Tibial nerve (tissue), 4 donors: ENCODE data around the gene UNC93A. TPM values are rescaled to one million over a fixed set of nuclear protein-coding genes. Genes with fewer than 3 reads are reported as not detected.

Experiments
- DNase-seq, 2 donors: peaks; one replicate each; pipeline ENCODE4 v3.0.0-alpha.2; 2019; ENCODE audit warnings: low spot score in 2 of 2
- H3K27ac ChIP-seq, 4 donors: fragments of 200-600 bp; sonication (generic) in 3 of 4; one replicate each; pipeline ENCODE4 v1.5.1; 2017 to 2019; ENCODE audit warnings: mild to moderate bottlenecking in 1 of 4
- H3K27me3 ChIP-seq, 2 donors: fragments of 200-600 bp; sonication (generic) in 1 of 2; one replicate each; pipeline versions ENCODE4 v1.5.1 to v1.6.0; 2017 to 2019
- H3K36me3 ChIP-seq, 3 donors: fragments of 200-600 bp; sonication (generic); one replicate each; pipeline ENCODE4 v1.5.1; 2018 to 2019
- H3K4me1 ChIP-seq, 4 donors: fragments of 200-600 bp; sonication (generic) in 3 of 4; one replicate each; pipeline ENCODE4 v1.5.1; 2017 to 2019
- H3K4me3 ChIP-seq, 4 donors: fragments of 200-600 bp; sonication (generic) in 3 of 4; one replicate each; pipeline ENCODE4 v1.5.1; 2017 to 2019; ENCODE audit warnings: mild to moderate bottlenecking in 1 of 4, moderate library complexity in 1 of 4
- H3K9me3 ChIP-seq, 4 donors: fragments of 200-600 bp; sonication (generic) in 3 of 4; one replicate each; pipeline ENCODE4 v1.5.1; 2017 to 2019
- CTCF ChIP-seq, 5 experiments: fragments of 200-600 bp in 3 of 5; fragments of 450-650 bp in 2 of 5; sonication (generic) in 3 of 5; IDR thresholded peaks; one replicate each; pipeline ENCODE4 v1.5.1; 2016 to 2019; ENCODE audit warnings: antibody characterized with exemption in 5 of 5, mild to moderate bottlenecking in 3 of 5, moderate library complexity in 2 of 5
- EP300 ChIP-seq, 2 donors: sonication (generic); formaldehyde crosslinking; IDR thresholded peaks; one replicate each; pipeline ENCODE4 v1.6.1; 2017; ENCODE audit warnings: antibody characterized with exemption in 2 of 2, mild to moderate bottlenecking in 1 of 2
- POLR2A ChIP-seq, 2 donors: fragments of 450-650 bp; IDR thresholded peaks; one replicate each; pipeline ENCODE4 v1.6.1; 2017; ENCODE audit warnings: antibody characterized with exemption in 2 of 2, mild to moderate bottlenecking in 2 of 2, moderate library complexity in 2 of 2
- WGBS, 2 donors: methylation state at CpG; one replicate each; pipeline ENCODE4 v1.1.5; 2018; 5-methylcytosine and 5-hydroxymethylcytosine counted together
- total RNA-seq, 4 donors: library from RNA; depleted of rRNA; stranded (reverse); fragments of >200 nt; gene quantifications; one replicate each; pipeline ENCODE4 v1.1.0, GENCODE V29; 2016

UNC93A gene
- total RNA-seq, 4 donors from 2014 or later, result not detected

GRCh38 chr6:167270499-167271311 lies 20.4 kb upstream of the UNC93A start:
- H3K9me3 ChIP-seq, result no peaks in the 10 kb centered on the region
- TF ChIP-seq POLR2A (IDR thresholded peaks at IDR 0.05) (no peak), EP300 (IDR thresholded peaks at IDR 0.05) (no peak), CTCF (IDR thresholded peaks at IDR 0.05) (no peak)
- no peak overlapping the region for H3K27ac ChIP-seq
- H3K4me3 ChIP-seq, result no peak overlapping the region
- no peaks in the 10 kb centered on the region for H3K36me3 ChIP-seq
- DNase-seq, result no peak
- H3K27me3 ChIP-seq, result no peaks in the 10 kb centered on the region
- WGBS, 2 donors, result 83 to 88% methylated on average over 23 to 26 of the region's 26 CpGs
- H3K4me1 ChIP-seq, result no peaks in the 10 kb centered on the region

- no peaks in the 10 kb centered on the region for H3K4me1 ChIP-seq
- no peaks in the 10 kb centered on the region for H3K27me3 ChIP-seq
- TF ChIP-seq CTCF (IDR thresholded peaks at IDR 0.05), result no peak
- no peak for TF ChIP-seq POLR2A (IDR thresholded peaks at IDR 0.05)
- TF ChIP-seq EP300 (IDR thresholded peaks at IDR 0.05), result no peak
- WGBS, 2 donors, result 82 to 85% methylated on average over 6 of the region's 6 CpGs
- no peaks in the 10 kb centered on the region for H3K36me3 ChIP-seq
- no peak overlapping the region for H3K27ac ChIP-seq
- H3K9me3 ChIP-seq, result no peaks in the 10 kb centered on the region
- no peak overlapping the region for H3K4me3 ChIP-seq
- DNase-seq, result no peak
Observed at GRCh38 chr6:167272151-167272550, 19.0 kb upstream of the UNC93A start.

- 75 to 93% methylated on average over 11 of the region's 11 CpGs for WGBS, 2 donors
- no peaks in the 10 kb centered on the region for H3K36me3 ChIP-seq
- no peaks in the 10 kb centered on the region for H3K4me1 ChIP-seq
- no peak overlapping the region for H3K27ac ChIP-seq
- no peak overlapping the region for H3K4me3 ChIP-seq
- no peaks in the 10 kb centered on the region for H3K27me3 ChIP-seq
- no peak for TF ChIP-seq CTCF (IDR thresholded peaks at IDR 0.05)
- no peak for TF ChIP-seq POLR2A (IDR thresholded peaks at IDR 0.05)
- no peak for TF ChIP-seq EP300 (IDR thresholded peaks at IDR 0.05)
- H3K9me3 ChIP-seq, result no peaks in the 10 kb centered on the region
- no peak for DNase-seq
Observed at GRCh38 chr6:167272696-167273379, 18.3 kb upstream of the UNC93A start.

- H3K4me3 ChIP-seq, result no peak overlapping the region
- no peaks in the 10 kb centered on the region for H3K4me1 ChIP-seq
- no peaks in the 10 kb centered on the region for H3K27me3 ChIP-seq
- DNase-seq, result no peak
- H3K27ac ChIP-seq, result no peak overlapping the region
- H3K9me3 ChIP-seq, result no peaks in the 10 kb centered on the region
- 80 to 81% methylated on average over 6 of the region's 6 CpGs for WGBS, 2 donors
- TF ChIP-seq EP300 (IDR thresholded peaks at IDR 0.05), result no peak
- TF ChIP-seq POLR2A (IDR thresholded peaks at IDR 0.05), result no peak
- no peak for TF ChIP-seq CTCF (IDR thresholded peaks at IDR 0.05)
- H3K36me3 ChIP-seq, result no peaks in the 10 kb centered on the region
Observed at GRCh38 chr6:167274270-167274669, 16.8 kb upstream of the UNC93A start.

GRCh38 chr6:167275001-167275400 lies 16.1 kb upstream of the UNC93A start:
- 89 to 93% methylated on average over 8 of the region's 8 CpGs for WGBS, 2 donors
- no peak for DNase-seq

More at GRCh38 chr6:167275001-167275400, 16.1 kb upstream of the UNC93A start:
- H3K4me3 ChIP-seq, result no peak overlapping the region
- H3K4me1 ChIP-seq, result no peaks in the 10 kb centered on the region
- H3K36me3 ChIP-seq, result no peaks in the 10 kb centered on the region
- no peak overlapping the region for H3K27ac ChIP-seq
- TF ChIP-seq EP300 (IDR thresholded peaks at IDR 0.05), result no peak
- TF ChIP-seq POLR2A (IDR thresholded peaks at IDR 0.05), result no peak
- TF ChIP-seq CTCF (IDR thresholded peaks at IDR 0.05), result no peak
- H3K27me3 ChIP-seq, result no peaks in the 10 kb centered on the region
- no peaks in the 10 kb centered on the region for H3K9me3 ChIP-seq
